ENCODE results near the gene BTC. TPM values are rescaled to one million over a fixed set of nuclear protein-coding genes. Genes with fewer than 3 reads are reported as not detected.
"Not testable (repeated sequence)": the region's sequence is repeated elsewhere in the genome, so short reads cannot be mapped to it uniquely, and the experiment has no call there.

Gene BTC
- 7.1 TPM for total RNA-seq
- polyA plus RNA-seq (ENCODE audit: insufficient read depth in 1 of 8, insufficient read length in 8 of 8, low replicate concordance in 1 of 8), result 1 to 10 TPM; 2.5 to 5.0 (median 3.4) TPM
- long read RNA-seq, donor 1, result 0 reads
- long read RNA-seq, donor 2, result 0 reads
- long read RNA-seq, donor 3, result 0 reads
- long read RNA-seq, donor 4, result 0 reads
- long read RNA-seq, donor 5, partial matches to known transcripts, result 0 of 2 reads
- long read RNA-seq, donor 5, other reads (novel, unspliced or antisense), result 0 of 2 reads
- long read RNA-seq, donor 6, partial matches to known transcripts, result 0 of 1 reads
- long read RNA-seq, donor 6, other reads (novel, unspliced or antisense), result 0 of 1 reads
- long read RNA-seq, donor 7, result 0 reads
- long read RNA-seq, donor 8, result 0 reads
- long read RNA-seq, donor 9, partial matches to known transcripts, result 0 of 3 reads
- long read RNA-seq, donor 9, other reads (novel, unspliced or antisense), result 0 of 3 reads
- long read RNA-seq, donor 10, result 0 reads
- long read RNA-seq, donor 11, partial matches to known transcripts, result 0 of 2 reads
- long read RNA-seq, donor 11, other reads (novel, unspliced or antisense), result 0 of 2 reads

- no peaks in the 10 kb centered on the region for H3K36me3 ChIP-seq (ENCODE audit: control insufficient read depth, insufficient read depth, low read length)
- peak within 1 kb of the TSS; percentile 82 for H3K27ac ChIP-seq (ENCODE audit: low read length)
- H3K4me1 ChIP-seq (ENCODE audit: control insufficient read depth, insufficient read depth, low read length), result peaks cover 11% of the 10 kb centered on the region
- peaks cover 16% of the 10 kb centered on the region for H3K27me3 ChIP-seq (ENCODE audit: control insufficient read depth, insufficient read depth, low read length)
- peak; percentile 22 for DNase-seq
- H3K4me3 ChIP-seq (ENCODE audit: low read length), result peak within 1 kb of the TSS; percentile 62
- WGBS (ENCODE audit: insufficient coverage), result 4% methylated on average over 17 of the region's 24 CpGs
- H3K9me3 ChIP-seq (replicated peaks; ENCODE audit: control insufficient read depth, low read depth, low read length), result no peaks in the 10 kb centered on the region
Observed at GRCh38 chr4:74794382-74795010, at the start of gene BTC. BTC (minus strand) TSS chr4:74794523; CDS start chr4:74794325, 198 bp downstream.

- Histone ChIP-seq H3K27ac (ENCODE audit: low read length) (no peak overlapping the region), H3K27me3 (ENCODE audit: control insufficient read depth, insufficient read depth, low read length) (no peaks in the 10 kb centered on the region), H3K4me1 (ENCODE audit: control insufficient read depth, insufficient read depth, low read length) (peaks cover 5% of the 10 kb centered on the region), H3K4me3 (ENCODE audit: low read length) (no peak overlapping the region), H3K36me3 (ENCODE audit: control insufficient read depth, insufficient read depth, low read length) (no peaks in the 10 kb centered on the region), H3K9me3 (replicated peaks; ENCODE audit: control insufficient read depth, low read depth, low read length) (no peaks in the 10 kb centered on the region)
- 38% methylated on average over 5 of the region's 7 CpGs for WGBS (ENCODE audit: insufficient coverage)
- peak; percentile 63 for DNase-seq
Observed at GRCh38 chr4:74840936-74841509, 46.7 kb upstream of the BTC start.

- Histone ChIP-seq H3K27ac (ENCODE audit: low read length) (no peak overlapping the region), H3K4me3 (ENCODE audit: low read length) (no peak overlapping the region), H3K4me1 (ENCODE audit: control insufficient read depth, insufficient read depth, low read length) (peaks cover 5% of the 10 kb centered on the region), H3K27me3 (ENCODE audit: control insufficient read depth, insufficient read depth, low read length) (no peaks in the 10 kb centered on the region), H3K36me3 (ENCODE audit: control insufficient read depth, insufficient read depth, low read length) (no peaks in the 10 kb centered on the region), H3K9me3 (replicated peaks; ENCODE audit: control insufficient read depth, low read depth, low read length) (no peaks in the 10 kb centered on the region)
- no peak for DNase-seq
- no CpG with 5 or more reads among the region's 4 CpGs for WGBS (ENCODE audit: insufficient coverage)
Observed at GRCh38 chr4:74838746-74839370, 44.5 kb upstream of the BTC start.

- WGBS (ENCODE audit: insufficient coverage), result 100% methylated on average over 1 of the region's 1 CpG
- DNase-seq, result no peak
- Histone ChIP-seq H3K4me1 (ENCODE audit: control insufficient read depth, insufficient read depth, low read length) (no peaks in the 10 kb centered on the region), H3K9me3 (replicated peaks; ENCODE audit: control insufficient read depth, low read depth, low read length) (peaks cover 2% of the 10 kb centered on the region), H3K27ac (ENCODE audit: low read length) (no peak overlapping the region), H3K4me3 (ENCODE audit: low read length) (no peak overlapping the region), H3K36me3 (ENCODE audit: control insufficient read depth, insufficient read depth, low read length) (no peaks in the 10 kb centered on the region), H3K27me3 (ENCODE audit: control insufficient read depth, insufficient read depth, low read length) (no peaks in the 10 kb centered on the region)
Observed at GRCh38 chr4:74830928-74831327, 36.6 kb upstream of the BTC start.

- Histone ChIP-seq H3K4me1 (ENCODE audit: control insufficient read depth, insufficient read depth, low read length) (no peaks in the 10 kb centered on the region), H3K27me3 (ENCODE audit: control insufficient read depth, insufficient read depth, low read length) (no peaks in the 10 kb centered on the region), H3K4me3 (ENCODE audit: low read length) (no peak overlapping the region), H3K9me3 (replicated peaks; ENCODE audit: control insufficient read depth, low read depth, low read length) (no peaks in the 10 kb centered on the region), H3K36me3 (ENCODE audit: control insufficient read depth, insufficient read depth, low read length) (no peaks in the 10 kb centered on the region), H3K27ac (ENCODE audit: low read length) (no peak overlapping the region)
- WGBS (ENCODE audit: insufficient coverage), result 33% methylated on average over 1 of the region's 1 CpG
- DNase-seq, result no peak
Observed at GRCh38 chr4:74823194-74823593, 28.9 kb upstream of the BTC start.

- WGBS (ENCODE audit: insufficient coverage), result no CpG with 5 or more reads among the region's 2 CpGs
- DNase-seq, result no peak
Observed at GRCh38 chr4:74822603-74823002, 28.3 kb upstream of the BTC start.

GRCh38 chr4:74821541-74821940 lies 27.2 kb upstream of the BTC start:
- no peak overlapping the region for H3K27ac ChIP-seq (ENCODE audit: low read length)
- no peak for DNase-seq
- no peak overlapping the region for H3K4me3 ChIP-seq (ENCODE audit: low read length)
- no peaks in the 10 kb centered on the region for H3K27me3 ChIP-seq (ENCODE audit: control insufficient read depth, insufficient read depth, low read length)
- H3K9me3 ChIP-seq (replicated peaks; ENCODE audit: control insufficient read depth, low read depth, low read length), result no peaks in the 10 kb centered on the region
- H3K36me3 ChIP-seq (ENCODE audit: control insufficient read depth, insufficient read depth, low read length), result no peaks in the 10 kb centered on the region
- H3K4me1 ChIP-seq (ENCODE audit: control insufficient read depth, insufficient read depth, low read length), result no peaks in the 10 kb centered on the region

More at GRCh38 chr4:74822603-74823002, 28.3 kb upstream of the BTC start:
- no peaks in the 10 kb centered on the region for H3K4me1 ChIP-seq (ENCODE audit: control insufficient read depth, insufficient read depth, low read length)
- no peak overlapping the region for H3K4me3 ChIP-seq (ENCODE audit: low read length)
- H3K27ac ChIP-seq (ENCODE audit: low read length), result no peak overlapping the region
- H3K9me3 ChIP-seq (replicated peaks; ENCODE audit: control insufficient read depth, low read depth, low read length), result no peaks in the 10 kb centered on the region
- H3K27me3 ChIP-seq (ENCODE audit: control insufficient read depth, insufficient read depth, low read length), result no peaks in the 10 kb centered on the region
- no peaks in the 10 kb centered on the region for H3K36me3 ChIP-seq (ENCODE audit: control insufficient read depth, insufficient read depth, low read length)

- H3K4me1 ChIP-seq (ENCODE audit: control insufficient read depth, insufficient read depth, low read length), result no peaks in the 10 kb centered on the region
Observed at GRCh38 chr4:74814052-74814451, 19.7 kb upstream of the BTC start.

GRCh38 chr4:74812056-74812455 lies 17.7 kb upstream of the BTC start:
- not testable (repeated sequence) for H3K9me3 ChIP-seq (replicated peaks; ENCODE audit: control insufficient read depth, low read depth, low read length); H3K27ac ChIP-seq (ENCODE audit: low read length); H3K4me1 ChIP-seq (ENCODE audit: control insufficient read depth, insufficient read depth, low read length); DNase-seq; H3K27me3 ChIP-seq (ENCODE audit: control insufficient read depth, insufficient read depth, low read length); H3K36me3 ChIP-seq (ENCODE audit: control insufficient read depth, insufficient read depth, low read length); H3K4me3 ChIP-seq (ENCODE audit: low read length)
- WGBS (ENCODE audit: insufficient coverage), result no CpG with 5 or more reads among the region's 3 CpGs

More at GRCh38 chr4:74814052-74814451, 19.7 kb upstream of the BTC start:
- Histone ChIP-seq H3K27ac (ENCODE audit: low read length) (no peak overlapping the region), H3K36me3 (ENCODE audit: control insufficient read depth, insufficient read depth, low read length) (no peaks in the 10 kb centered on the region), H3K27me3 (ENCODE audit: control insufficient read depth, insufficient read depth, low read length) (no peaks in the 10 kb centered on the region), H3K9me3 (replicated peaks; ENCODE audit: control insufficient read depth, low read depth, low read length) (no peaks in the 10 kb centered on the region), H3K4me3 (ENCODE audit: low read length) (no peak overlapping the region)
- no peak for DNase-seq

GRCh38 chr4:74805601-74806000 lies 11.3 kb upstream of the BTC start:
- Histone ChIP-seq H3K4me3 (ENCODE audit: low read length) (no peak overlapping the region), H3K9me3 (replicated peaks; ENCODE audit: control insufficient read depth, low read depth, low read length) (no peaks in the 10 kb centered on the region), H3K4me1 (ENCODE audit: control insufficient read depth, insufficient read depth, low read length) (no peaks in the 10 kb centered on the region), H3K27ac (ENCODE audit: low read length) (no peak overlapping the region), H3K36me3 (ENCODE audit: control insufficient read depth, insufficient read depth, low read length) (no peaks in the 10 kb centered on the region), H3K27me3 (ENCODE audit: control insufficient read depth, insufficient read depth, low read length) (no peaks in the 10 kb centered on the region)
- peak; percentile 4 for DNase-seq
- WGBS (ENCODE audit: insufficient coverage), result 63% methylated on average over 2 of the region's 2 CpGs
